GM21529 (cell line): ENCODE data around the gene BRF1.
"Not testable (repeated sequence)": the region's sequence is repeated elsewhere in the genome, so short reads cannot be mapped to it uniquely, and the experiment has no call there.

Experiments used
- ATAC-seq: cut with Tn5 transposase; IDR thresholded peaks from one replicate; pipeline ENCODE4 v1.9.1; 2021; ENCODE audit not compliant: unreplicated experiment

Gene BRF1

GRCh38 chr14:105315941-105316576 lies 15.3 kb upstream of the BRF1 start:
- ATAC-seq: no peak

GRCh38 chr14:105315211-105315721 lies 14.5 kb upstream of the BRF1 start:
- peak; percentile 6 for ATAC-seq

GRCh38 chr14:105314287-105315200 lies 13.7 kb upstream of the BRF1 start, which contains the start of gene PACS2:
Gene PACS2, plus strand, starts transcription at chr14:105314748. Its CDS starts 171 bp downstream, at chr14:105314919.
- peak; percentile 51 for ATAC-seq

GRCh38 chr14:105313381-105314286 lies 12.8 kb upstream of the BRF1 start:
- peak; percentile 13 for ATAC-seq

GRCh38 chr14:105312973-105313372 lies 12.2 kb upstream of the BRF1 start:
- ATAC-seq: no peak

GRCh38 chr14:105311838-105312237 lies 11.0 kb upstream of the BRF1 start:
- ATAC-seq: no peak

GRCh38 chr14:105309371-105309770 lies 8.6 kb upstream of the BRF1 start:
- ATAC-seq: no peak

- no peak for ATAC-seq
Measured at GRCh38 chr14:105307052-105307727, 6.4 kb upstream of the BRF1 start.

- no peak for ATAC-seq
Measured at GRCh38 chr14:105305791-105306190, 5.0 kb upstream of the BRF1 start.

- ATAC-seq: no peak
Measured at GRCh38 chr14:105305345-105305744, 4.5 kb upstream of the BRF1 start.

GRCh38 chr14:105304565-105304964 lies 3.8 kb upstream of the BRF1 start:
- no peak for ATAC-seq

GRCh38 chr14:105303949-105304348 lies 3.1 kb upstream of the BRF1 start:
- ATAC-seq: no peak

- not testable (repeated sequence) for ATAC-seq
Measured at GRCh38 chr14:105301915-105302249, 1.1 kb upstream of the BRF1 start.

GRCh38 chr14:105301103-105301914 lies 508 bp upstream of the BRF1 start:
- peak; percentile 61 for ATAC-seq

GRCh38 chr14:105299654-105300541 lies 903 bp downstream of the BRF1 start:
- ATAC-seq: peak; percentile 6

GRCh38 chr14:105297311-105297710 lies 3.5 kb downstream of the BRF1 start:
- not testable (repeated sequence) for ATAC-seq

GRCh38 chr14:105294142-105294597 lies 6.6 kb downstream of the BRF1 start:
- ATAC-seq: peak; percentile 49
